H1 (cell line): ENCODE measurements around the gene ZNF831. TPM values are rescaled to one million over a fixed set of nuclear protein-coding genes. Genes with fewer than 3 reads are reported as not detected.

ENCODE experiments used
- CBX8 ChIP-seq: fragments of 300-800, 300-1000 bp; sonication (generic); IDR thresholded peaks from 2 replicates; pipeline ENCODE4 v1.7.1; 2016; ENCODE audit warnings: low read depth, low read length, borderline replicate concordance
- CHD7 ChIP-seq: fragments of 300-600 bp; sonication (generic); IDR thresholded peaks from 2 replicates; pipeline ENCODE4 v1.7.1; 2012; ENCODE audit warnings: low read length, moderate library complexity, mild to moderate bottlenecking, inconsistent platforms; ENCODE audit not compliant: insufficient replicate concordance
- CREB1 ChIP-seq: IDR thresholded peaks from 2 replicates; pipeline ENCODE4 v1.6.1; 2012; ENCODE audit warnings: inconsistent platforms
- JUN ChIP-seq: IDR thresholded peaks from 2 replicates; pipeline ENCODE4 v1.6.1; 2011; ENCODE audit warnings: low read depth, mild to moderate bottlenecking, improper control_type of control experiment, low read length
- KDM4A ChIP-seq: IDR thresholded peaks from one replicate; pipeline ENCODE4 v1.7.1; 2012; ENCODE audit warnings: low read depth, mild to moderate bottlenecking, moderate library complexity, low read length, inconsistent platforms; ENCODE audit not compliant: severe bottlenecking
- MAFK ChIP-seq: IDR thresholded peaks from 2 replicates; pipeline ENCODE4 v1.6.1; 2012; ENCODE audit warnings: low read depth, mild to moderate bottlenecking, improper control_type of control experiment, low read length
- MAX ChIP-seq: IDR thresholded peaks from 2 replicates; pipeline ENCODE4 v1.6.1; 2012; ENCODE audit warnings: inconsistent platforms
- SAP30 ChIP-seq: fragments of 300-600 bp; sonication (generic); IDR thresholded peaks from 2 replicates; pipeline ENCODE4 v1.7.1; 2012; ENCODE audit warnings: low read length, moderate library complexity, mild to moderate bottlenecking, inconsistent platforms; ENCODE audit not compliant: insufficient read depth, insufficient replicate concordance
- SIRT6 ChIP-seq: IDR thresholded peaks from one replicate; pipeline ENCODE4 v1.7.1; 2012; ENCODE audit warnings: low read length, inconsistent platforms
- SIX5 ChIP-seq: IDR thresholded peaks from 2 replicates; pipeline ENCODE4 v1.6.1; 2011; ENCODE audit warnings: mild to moderate bottlenecking, low read depth, low read length
- TAF1 ChIP-seq: IDR thresholded peaks from 2 replicates; pipeline ENCODE4 v1.6.1; 2011; ENCODE audit warnings: mild to moderate bottlenecking, low read depth, low read length
- TCF12 ChIP-seq: IDR thresholded peaks from 2 replicates; pipeline ENCODE4 v1.6.1; 2011; ENCODE audit warnings: low read depth, mild to moderate bottlenecking, low read length
- polyA plus RNA-seq, 7 experiments: library from polyadenylated mRNA; depleted of rRNA in 3 of 7; stranded (reverse) in 5 of 7; unstranded in 2 of 7; fragments of >200 nt in 5 of 7; fragments of 200-250 nt in 2 of 7; gene quantifications; 1 replicate in 5 of 7; 2 replicates in 1 of 7; 4 replicates in 1 of 7; pipeline versions ENCODE4 v1.2.1 to v1.2.3, GENCODE V29; 2011 to 2013; ENCODE audit warnings: missing spikeins in 2 of 7, mixed read lengths in 2 of 7
- total RNA-seq: library from RNA; stranded (reverse); fragmentation: NEBNext Ultra II Directional; extraction: Animal tissue kit (Norgen Biotek cat#: 25700); gene quantifications from 2 replicates; pipeline ENCODE4 v1.2.1, GENCODE V29; 2021

Gene ZNF831
- total and polyA plus RNA-seq, 2 of the 8 experiments (the other 6 are each of a cell fraction or from before 2014, with no cell fraction given) = not detected

- TF ChIP-seq CHD7 (no peak), MAFK (no peak), KDM4A (no peak), SIRT6 (no peak), MAX (no peak), TAF1 (no peak), JUN (no peak), SAP30 (no peak), SIX5 (no peak), TCF12 (no peak), CBX8 (no peak), CREB1 (no peak)
Measured at GRCh38 chr20:59136027-59136426, 27.6 kb upstream of the ZNF831 start (continued).
